ENCODE results near the gene KCNN2.
A peak's percentile ranks its signal among the peaks of the same experiment; 100 is the strongest.

Gene KCNN2

GRCh38 chr5:114361724-114362196 is at the start of gene KCNN2:
Gene KCNN2 (plus strand): TSS chr5:114362070. CDS start chr5:114362140, 70 bp downstream.
- H3K27me3 ChIP-seq (replicated peaks): peaks cover 44% of the 10 kb centered on the region
- no peak within 1 kb of the TSS for H3K27ac ChIP-seq
- in situ Hi-C loops (cut with HindIII; ENCODE audit: low pct_ligation_motif_present, low sequenced_read_pairs): no loop called here
- no peaks in the 10 kb centered on the region for H3K36me3 ChIP-seq (replicated peaks)
- no peak for TF ChIP-seq CTCF (IDR thresholded peaks at IDR 0.05; ENCODE audit: low read depth, low read length, missing control alignments)
- DNase-seq: peak; percentile 12
- peak within 1 kb of the TSS; percentile 54 for H3K4me3 ChIP-seq (ENCODE audit: low read depth, low read length)

- no peak for DNase-seq
- no peak overlapping the region for H3K4me3 ChIP-seq (ENCODE audit: low read depth, low read length)
- in situ Hi-C loops (cut with HindIII; ENCODE audit: low pct_ligation_motif_present, low sequenced_read_pairs): no loop called here
- no peak overlapping the region for H3K27ac ChIP-seq
- no peak for TF ChIP-seq CTCF (IDR thresholded peaks at IDR 0.05; ENCODE audit: low read depth, low read length, missing control alignments)
- H3K27me3 ChIP-seq (replicated peaks): no peaks in the 10 kb centered on the region
- no peaks in the 10 kb centered on the region for H3K36me3 ChIP-seq (replicated peaks)
Measured at GRCh38 chr5:114312658-114313057, 49.2 kb upstream of the KCNN2 start.

- in situ Hi-C loops (cut with HindIII; ENCODE audit: low pct_ligation_motif_present, low sequenced_read_pairs): no loop called here
Measured at GRCh38 chr5:114314061-114314460, 47.8 kb upstream of the KCNN2 start.

GRCh38 chr5:114316167-114316566 is 45.7 kb upstream of the KCNN2 start:
- DNase-seq: no peak
- in situ Hi-C loops (cut with HindIII; ENCODE audit: low pct_ligation_motif_present, low sequenced_read_pairs): no loop called here
- Histone ChIP-seq H3K36me3 (replicated peaks) (no peaks in the 10 kb centered on the region), H3K27me3 (replicated peaks) (no peaks in the 10 kb centered on the region), H3K27ac (no peak overlapping the region), H3K4me3 (ENCODE audit: low read depth, low read length) (no peak overlapping the region)
- no peak for TF ChIP-seq CTCF (IDR thresholded peaks at IDR 0.05; ENCODE audit: low read depth, low read length, missing control alignments)

More at GRCh38 chr5:114314061-114314460, 47.8 kb upstream of the KCNN2 start:
- no peak overlapping the region for H3K4me3 ChIP-seq (ENCODE audit: low read depth, low read length)
- no peaks in the 10 kb centered on the region for H3K36me3 ChIP-seq (replicated peaks)
- DNase-seq: no peak
- TF ChIP-seq CTCF (IDR thresholded peaks at IDR 0.05; ENCODE audit: low read depth, low read length, missing control alignments): no peak
- H3K27me3 ChIP-seq (replicated peaks): no peaks in the 10 kb centered on the region
- no peak overlapping the region for H3K27ac ChIP-seq

- Histone ChIP-seq H3K36me3 (replicated peaks) (no peaks in the 10 kb centered on the region), H3K27me3 (replicated peaks) (no peaks in the 10 kb centered on the region), H3K27ac (no peak overlapping the region), H3K4me3 (ENCODE audit: low read depth, low read length) (no peak overlapping the region)
- in situ Hi-C loops (cut with HindIII; ENCODE audit: low pct_ligation_motif_present, low sequenced_read_pairs): no loop called here
- no peak for TF ChIP-seq CTCF (IDR thresholded peaks at IDR 0.05; ENCODE audit: low read depth, low read length, missing control alignments)
- DNase-seq: no peak
Measured at GRCh38 chr5:114317751-114318150, 44.1 kb upstream of the KCNN2 start.

- H3K27me3 ChIP-seq (replicated peaks): no peaks in the 10 kb centered on the region
- no peak for DNase-seq
- TF ChIP-seq CTCF (IDR thresholded peaks at IDR 0.05; ENCODE audit: low read depth, low read length, missing control alignments): no peak
- in situ Hi-C loops (cut with HindIII; ENCODE audit: low pct_ligation_motif_present, low sequenced_read_pairs): no loop called here
- no peak overlapping the region for H3K4me3 ChIP-seq (ENCODE audit: low read depth, low read length)
- no peaks in the 10 kb centered on the region for H3K36me3 ChIP-seq (replicated peaks)
- no peak overlapping the region for H3K27ac ChIP-seq
Measured at GRCh38 chr5:114319236-114319635, 42.6 kb upstream of the KCNN2 start.

Data from brain microvascular endothelial cell (primary cell).